K562 (cell line): ENCODE data around the gene ADGRL3. TPM values are rescaled to one million over a fixed set of nuclear protein-coding genes. Genes with fewer than 3 reads are reported as not detected.

Experiments used
- BCLAF1 ChIP-seq, 2 experiments: fragments of 450-650 bp in 1 of 2; IDR thresholded peaks; 2 replicates each; pipeline ENCODE4 v1.6.1; 2011 to 2017; ENCODE audit warnings: low read depth in 2 of 2, antibody characterized with exemption in 1 of 2, borderline replicate concordance in 1 of 2, low read length in 1 of 2, mild to moderate bottlenecking in 1 of 2, mixed read lengths in 1 of 2; ENCODE audit not compliant: control insufficient read depth in 1 of 2
- BRCA1 ChIP-seq, 2 experiments: fragments of 450-650 bp in 1 of 2; sonication (generic) in 1 of 2; formaldehyde crosslinking in 1 of 2; IDR thresholded peaks; 2 replicates each; pipeline versions ENCODE4 v1.5.0 to v1.6.1; 2017 to 2020; ENCODE audit warnings: mild to moderate bottlenecking in 1 of 2, missing genetic modification reagents in 1 of 2
- PBX2 ChIP-seq, 2 experiments: IDR thresholded peaks in 1 of 2; conservative IDR thresholded peaks in 1 of 2; 2 replicates each; pipeline ENCODE4 v1.6.1; 2016; ENCODE audit warnings: low read depth in 2 of 2, mild to moderate bottlenecking in 1 of 2, missing compliant biosample characterization in 1 of 2, missing genetic modification characterization in 1 of 2, moderate library complexity in 1 of 2
- SAFB2 ChIP-seq: fragments of 200-400 bp; formaldehyde crosslinking; IDR thresholded peaks from 2 replicates; pipeline ENCODE4 v1.6.1; 2018; ENCODE audit warnings: borderline replicate concordance, low read length, low read depth, moderate library complexity; ENCODE audit not compliant: severe bottlenecking
- polyA plus RNA-seq, 8 experiments: library from polyadenylated mRNA; depleted of rRNA in 4 of 8; stranded (reverse) in 5 of 8; unstranded in 3 of 8; fragments of >200 nt; fragmentation: Nextera tagmentation in 2 of 8; fragmentation: Illumina TruSeq in 1 of 8; extraction: Ambion mirVana in 2 of 8; extraction: Trizol in 1 of 8; gene quantifications; 2 replicates each; pipeline versions ENCODE4 v1.2.1 to v1.2.3, GENCODE V29; 2011 to 2014; ENCODE audit warnings: inconsistent platforms in 1 of 8, missing spikeins in 1 of 8
- total RNA-seq, 7 experiments: library from RNA; depleted of rRNA in 6 of 7; stranded (reverse); fragments of >200 nt in 6 of 7; fragmentation: Illumina TruSeq in 2 of 7; extraction: Trizol in 2 of 7; gene quantifications; 2 replicates each; pipeline versions ENCODE4 v1.2.1 to v1.2.3, GENCODE V29; 2011 to 2021; ENCODE audit warnings: low replicate concordance in 1 of 7
- TF ChIP-seq, protein P1 (sequence below): fragments of 150-350 bp; IDR thresholded peaks from 2 replicates; pipeline ENCODE4 v1.6.1; 2014; ENCODE audit warnings: low read depth, mild to moderate bottlenecking, low read length, borderline replicate concordance
- TF ChIP-seq, protein P2 (sequence below): fragments of 200-800 bp; sonication (Bioruptor generic); IDR thresholded peaks from 2 replicates; pipeline ENCODE4 v1.6.1; 2016; ENCODE audit warnings: missing genetic modification characterization, missing compliant biosample characterization

ADGRL3 gene
- total and polyA plus RNA-seq, 9 of the 15 experiments (the other 6 are each of a cell fraction or from before 2014, with no cell fraction given) = 0.03 to 0.14 (median 0.04) TPM; not detected in 2

- TF ChIP-seq BCLAF1 (IDR thresholded peaks at IDR 0.05; ENCODE audit: borderline replicate concordance in 1 of 2, control insufficient read depth in 1 of 2, low read depth in 2 of 2, low read length in 1 of 2) (no peak), BRCA1 (IDR thresholded peaks at IDR 0.05) (no peak), BRCA1 (CRISPR knock-in tag; IDR thresholded peaks at IDR 0.05) (no peak), PBX2 (CRISPR knock-in tag; IDR thresholded peaks at IDR 0.05; ENCODE audit: low read depth) (no peak), PBX2 (tag; conservative IDR thresholded peaks at IDR 0.05; ENCODE audit: low read depth) (no peak), SAFB2 (no peak)
- TF ChIP-seq, protein P1, sequence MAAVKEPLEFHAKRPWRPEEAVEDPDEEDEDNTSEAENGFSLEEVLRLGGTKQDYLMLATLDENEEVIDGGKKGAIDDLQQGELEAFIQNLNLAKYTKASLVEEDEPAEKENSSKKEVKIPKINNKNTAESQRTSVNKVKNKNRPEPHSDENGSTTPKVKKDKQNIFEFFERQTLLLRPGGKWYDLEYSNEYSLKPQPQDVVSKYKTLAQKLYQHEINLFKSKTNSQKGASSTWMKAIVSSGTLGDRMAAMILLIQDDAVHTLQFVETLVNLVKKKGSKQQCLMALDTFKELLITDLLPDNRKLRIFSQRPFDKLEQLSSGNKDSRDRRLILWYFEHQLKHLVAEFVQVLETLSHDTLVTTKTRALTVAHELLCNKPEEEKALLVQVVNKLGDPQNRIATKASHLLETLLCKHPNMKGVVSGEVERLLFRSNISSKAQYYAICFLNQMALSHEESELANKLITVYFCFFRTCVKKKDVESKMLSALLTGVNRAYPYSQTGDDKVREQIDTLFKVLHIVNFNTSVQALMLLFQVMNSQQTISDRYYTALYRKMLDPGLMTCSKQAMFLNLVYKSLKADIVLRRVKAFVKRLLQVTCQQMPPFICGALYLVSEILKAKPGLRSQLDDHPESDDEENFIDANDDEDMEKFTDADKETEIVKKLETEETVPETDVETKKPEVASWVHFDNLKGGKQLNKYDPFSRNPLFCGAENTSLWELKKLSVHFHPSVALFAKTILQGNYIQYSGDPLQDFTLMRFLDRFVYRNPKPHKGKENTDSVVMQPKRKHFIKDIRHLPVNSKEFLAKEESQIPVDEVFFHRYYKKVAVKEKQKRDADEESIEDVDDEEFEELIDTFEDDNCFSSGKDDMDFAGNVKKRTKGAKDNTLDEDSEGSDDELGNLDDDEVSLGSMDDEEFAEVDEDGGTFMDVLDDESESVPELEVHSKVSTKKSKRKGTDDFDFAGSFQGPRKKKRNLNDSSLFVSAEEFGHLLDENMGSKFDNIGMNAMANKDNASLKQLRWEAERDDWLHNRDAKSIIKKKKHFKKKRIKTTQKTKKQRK = no peak
- TF ChIP-seq, protein P2, sequence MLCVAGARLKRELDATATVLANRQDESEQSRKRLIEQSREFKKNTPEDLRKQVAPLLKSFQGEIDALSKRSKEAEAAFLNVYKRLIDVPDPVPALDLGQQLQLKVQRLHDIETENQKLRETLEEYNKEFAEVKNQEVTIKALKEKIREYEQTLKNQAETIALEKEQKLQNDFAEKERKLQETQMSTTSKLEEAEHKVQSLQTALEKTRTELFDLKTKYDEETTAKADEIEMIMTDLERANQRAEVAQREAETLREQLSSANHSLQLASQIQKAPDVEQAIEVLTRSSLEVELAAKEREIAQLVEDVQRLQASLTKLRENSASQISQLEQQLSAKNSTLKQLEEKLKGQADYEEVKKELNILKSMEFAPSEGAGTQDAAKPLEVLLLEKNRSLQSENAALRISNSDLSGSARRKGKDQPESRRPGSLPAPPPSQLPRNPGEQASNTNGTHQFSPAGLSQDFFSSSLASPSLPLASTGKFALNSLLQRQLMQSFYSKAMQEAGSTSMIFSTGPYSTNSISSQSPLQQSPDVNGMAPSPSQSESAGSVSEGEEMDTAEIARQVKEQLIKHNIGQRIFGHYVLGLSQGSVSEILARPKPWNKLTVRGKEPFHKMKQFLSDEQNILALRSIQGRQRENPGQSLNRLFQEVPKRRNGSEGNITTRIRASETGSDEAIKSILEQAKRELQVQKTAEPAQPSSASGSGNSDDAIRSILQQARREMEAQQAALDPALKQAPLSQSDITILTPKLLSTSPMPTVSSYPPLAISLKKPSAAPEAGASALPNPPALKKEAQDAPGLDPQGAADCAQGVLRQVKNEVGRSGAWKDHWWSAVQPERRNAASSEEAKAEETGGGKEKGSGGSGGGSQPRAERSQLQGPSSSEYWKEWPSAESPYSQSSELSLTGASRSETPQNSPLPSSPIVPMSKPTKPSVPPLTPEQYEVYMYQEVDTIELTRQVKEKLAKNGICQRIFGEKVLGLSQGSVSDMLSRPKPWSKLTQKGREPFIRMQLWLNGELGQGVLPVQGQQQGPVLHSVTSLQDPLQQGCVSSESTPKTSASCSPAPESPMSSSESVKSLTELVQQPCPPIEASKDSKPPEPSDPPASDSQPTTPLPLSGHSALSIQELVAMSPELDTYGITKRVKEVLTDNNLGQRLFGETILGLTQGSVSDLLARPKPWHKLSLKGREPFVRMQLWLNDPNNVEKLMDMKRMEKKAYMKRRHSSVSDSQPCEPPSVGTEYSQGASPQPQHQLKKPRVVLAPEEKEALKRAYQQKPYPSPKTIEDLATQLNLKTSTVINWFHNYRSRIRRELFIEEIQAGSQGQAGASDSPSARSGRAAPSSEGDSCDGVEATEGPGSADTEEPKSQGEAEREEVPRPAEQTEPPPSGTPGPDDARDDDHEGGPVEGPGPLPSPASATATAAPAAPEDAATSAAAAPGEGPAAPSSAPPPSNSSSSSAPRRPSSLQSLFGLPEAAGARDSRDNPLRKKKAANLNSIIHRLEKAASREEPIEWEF (CRISPR knock-in tag) = no peak
- TF ChIP-seq, all 486 proteins: peak for 0
These were observed 690.2 kb downstream of the ADGRL3 start (continued) for GRCh38 chr4:61890321-61890720.
